Measurements from ENCODE around the gene APBA2. TPM values are rescaled to one million over a fixed set of nuclear protein-coding genes. Genes with fewer than 3 reads are reported as not detected.

The APBA2 gene
- total RNA-seq, 4 donors from 2014 or later, result 7.2 to 33.8 (median 8.8) TPM

GRCh38 chr15:29141308-29142128 is 255.7 kb downstream of the APBA2 start:
- DNase-seq, result peak in 2 of 3 donors; percentile 8 to 24
- no peaks in the 10 kb centered on the region for H3K36me3 ChIP-seq
- H3K27me3 ChIP-seq, result no peaks in the 10 kb centered on the region
- no peaks in the 10 kb centered on the region for H3K9me3 ChIP-seq
- peaks cover 0 to 8% (median 0%) of the 10 kb centered on the region in 4 donors for H3K4me1 ChIP-seq
- no peak overlapping the region for H3K27ac ChIP-seq
- no peak for TF ChIP-seq POLR2A (IDR thresholded peaks at IDR 0.05)
- TF ChIP-seq CTCF (IDR thresholded peaks at IDR 0.05), result no peak
- no peak overlapping the region for H3K4me3 ChIP-seq

- no peaks in the 10 kb centered on the region for H3K36me3 ChIP-seq
- H3K9me3 ChIP-seq, result no peaks in the 10 kb centered on the region
- H3K27me3 ChIP-seq, result no peaks in the 10 kb centered on the region
- no peak overlapping the region for H3K4me3 ChIP-seq
- peak in 2 of 3 donors; percentile 5 to 40 for DNase-seq
- H3K4me1 ChIP-seq, result peaks cover 0 to 8% (median 0%) of the 10 kb centered on the region in 4 donors
- H3K27ac ChIP-seq, result no peak overlapping the region
- TF ChIP-seq CTCF (IDR thresholded peaks at IDR 0.05), result no peak
- no peak for TF ChIP-seq POLR2A (IDR thresholded peaks at IDR 0.05)
Measured at GRCh38 chr15:29142129-29142747, 256.5 kb downstream of the APBA2 start.

GRCh38 chr15:29143293-29143692 is 257.5 kb downstream of the APBA2 start:
- TF ChIP-seq POLR2A (IDR thresholded peaks at IDR 0.05) (no peak), CTCF (IDR thresholded peaks at IDR 0.05) (no peak)
- Histone ChIP-seq H3K9me3 (no peaks in the 10 kb centered on the region), H3K27ac (no peak overlapping the region), H3K4me3 (no peak overlapping the region), H3K4me1 (peaks cover 0 to 8% (median 0%) of the 10 kb centered on the region in 4 donors), H3K36me3 (no peaks in the 10 kb centered on the region), H3K27me3 (no peaks in the 10 kb centered on the region)
- no peak for DNase-seq

GRCh38 chr15:29143909-29144635 is 258.3 kb downstream of the APBA2 start:
- Histone ChIP-seq H3K36me3 (no peaks in the 10 kb centered on the region), H3K4me3 (no peak overlapping the region), H3K9me3 (no peaks in the 10 kb centered on the region), H3K27me3 (no peaks in the 10 kb centered on the region), H3K4me1 (peaks cover 0 to 8% (median 0%) of the 10 kb centered on the region in 4 donors), H3K27ac (no peak overlapping the region)
- TF ChIP-seq POLR2A (IDR thresholded peaks at IDR 0.05) (no peak), CTCF (IDR thresholded peaks at IDR 0.05) (no peak)
- DNase-seq, result no peak

- Histone ChIP-seq H3K4me3 (no peak overlapping the region), H3K36me3 (no peaks in the 10 kb centered on the region), H3K9me3 (peaks cover 0 to 3% (median 0%) of the 10 kb centered on the region in 4 donors), H3K27ac (no peak overlapping the region), H3K4me1 (no peaks in the 10 kb centered on the region), H3K27me3 (no peaks in the 10 kb centered on the region)
- DNase-seq, result no peak
- TF ChIP-seq CTCF (IDR thresholded peaks at IDR 0.05) (no peak), POLR2A (IDR thresholded peaks at IDR 0.05) (no peak)
Measured at GRCh38 chr15:29149738-29150075, 263.9 kb downstream of the APBA2 start.
